ENCODE data around the gene STK10. TPM values are rescaled to one million over a fixed set of nuclear protein-coding genes. Genes with fewer than 3 reads are reported as not detected.

The STK10 gene
- total RNA-seq, 1 donor from 2014 or later = 60.2 TPM

GRCh38 chr5:172144291-172144815, 43.7 kb downstream of the STK10 start:
- Histone ChIP-seq H3K4me3 (ENCODE audit: insufficient read depth, low read depth, low read length) (no peak overlapping the region), H3K4me2 (ENCODE audit: low read length) (no peak overlapping the region), H3K27me3 (ENCODE audit: insufficient read depth, low read length) (no peaks in the 10 kb centered on the region), H3K27ac (ENCODE audit: low read depth, low read length) (no peak overlapping the region), H3K9me3 (ENCODE audit: insufficient read depth, low read depth, low read length) (no peaks in the 10 kb centered on the region), H3K79me2 (ENCODE audit: insufficient read depth, low read length) (peaks cover 74% of the 10 kb centered on the region), H2AFZ (ENCODE audit: low read depth, low read length) (no peak overlapping the region), H3K36me3 (ENCODE audit: insufficient read depth, low read length) (peaks cover 2% of the 10 kb centered on the region), H3K9ac (ENCODE audit: low read length) (no peak overlapping the region), H4K20me1 (ENCODE audit: insufficient read depth, low read length) (peaks cover 91% of the 10 kb centered on the region), H3K4me1 (ENCODE audit: insufficient read depth, low read length) (peaks cover 21% of the 10 kb centered on the region)
- FAIRE-seq (no peak), DNase-seq (ENCODE audit: low read depth) (no peak)
- Mint-ChIP-seq H3K4me3 (ENCODE audit: unreplicated experiment) (no peak overlapping the region), H3K36me3 (ENCODE audit: low read depth, unreplicated experiment) (peaks cover 25% of the 10 kb centered on the region), H3K27me3 (ENCODE audit: low read depth, unreplicated experiment) (no peaks in the 10 kb centered on the region), H3K9me3 (ENCODE audit: unreplicated experiment) (peaks cover 3% of the 10 kb centered on the region), H3K27ac (ENCODE audit: unreplicated experiment) (no peak overlapping the region), H3K4me1 (ENCODE audit: low read depth, unreplicated experiment) (peaks cover 50% of the 10 kb centered on the region)
- no peak for TF ChIP-seq CTCF (IDR thresholded peaks at IDR 0.05; ENCODE audit: insufficient read depth, low read depth, low read length)

- Histone ChIP-seq H3K27me3 (ENCODE audit: insufficient read depth, low read length) (no peaks in the 10 kb centered on the region), H4K20me1 (ENCODE audit: insufficient read depth, low read length) (peaks cover 87% of the 10 kb centered on the region), H3K9ac (ENCODE audit: low read length) (no peak overlapping the region), H3K9me3 (ENCODE audit: insufficient read depth, low read depth, low read length) (no peaks in the 10 kb centered on the region), H3K79me2 (ENCODE audit: insufficient read depth, low read length) (peaks cover 77% of the 10 kb centered on the region), H3K36me3 (ENCODE audit: insufficient read depth, low read length) (peaks cover 2% of the 10 kb centered on the region), H3K4me3 (ENCODE audit: insufficient read depth, low read depth, low read length) (no peak overlapping the region), H3K4me2 (ENCODE audit: low read length) (no peak overlapping the region), H3K27ac (ENCODE audit: low read depth, low read length) (no peak overlapping the region), H2AFZ (ENCODE audit: low read depth, low read length) (no peak overlapping the region), H3K4me1 (ENCODE audit: insufficient read depth, low read length) (peaks cover 19% of the 10 kb centered on the region)
- H3K4me1 Mint-ChIP-seq (ENCODE audit: low read depth, unreplicated experiment) = peaks cover 46% of the 10 kb centered on the region
- H3K36me3 Mint-ChIP-seq (ENCODE audit: low read depth, unreplicated experiment) = peaks cover 21% of the 10 kb centered on the region
- no peaks in the 10 kb centered on the region for H3K27me3 Mint-ChIP-seq (ENCODE audit: low read depth, unreplicated experiment)
- no peak overlapping the region for H3K27ac Mint-ChIP-seq (ENCODE audit: unreplicated experiment)
- no peak for TF ChIP-seq CTCF (IDR thresholded peaks at IDR 0.05; ENCODE audit: insufficient read depth, low read depth, low read length)
- TF ChIP-seq EZH2 (IDR thresholded peaks at IDR 0.05; ENCODE audit: insufficient read depth, low read length) = no peak
- FAIRE-seq (no peak), DNase-seq (ENCODE audit: low read depth) (no peak)
- H3K4me3 Mint-ChIP-seq (ENCODE audit: unreplicated experiment) = no peak overlapping the region
- H3K9me3 Mint-ChIP-seq (ENCODE audit: unreplicated experiment) = peaks cover 3% of the 10 kb centered on the region
These were observed 44.1 kb downstream of the STK10 start for GRCh38 chr5:172143875-172144274.

- no peak for TF ChIP-seq CTCF (IDR thresholded peaks at IDR 0.05; ENCODE audit: insufficient read depth, low read depth, low read length)
- no peak for TF ChIP-seq EZH2 (IDR thresholded peaks at IDR 0.05; ENCODE audit: insufficient read depth, low read length)
- no peaks in the 10 kb centered on the region for H3K9me3 ChIP-seq (ENCODE audit: insufficient read depth, low read depth, low read length)
- Mint-ChIP-seq H3K4me1 (ENCODE audit: low read depth, unreplicated experiment) (peaks cover 37% of the 10 kb centered on the region), H3K9me3 (ENCODE audit: unreplicated experiment) (peaks cover 3% of the 10 kb centered on the region), H3K27ac (ENCODE audit: unreplicated experiment) (no peak overlapping the region), H3K4me3 (ENCODE audit: unreplicated experiment) (no peak overlapping the region), H3K36me3 (ENCODE audit: low read depth, unreplicated experiment) (peaks cover 15% of the 10 kb centered on the region), H3K27me3 (ENCODE audit: low read depth, unreplicated experiment) (no peaks in the 10 kb centered on the region)
- H3K36me3 ChIP-seq (ENCODE audit: insufficient read depth, low read length) = peaks cover 2% of the 10 kb centered on the region
- no peaks in the 10 kb centered on the region for H3K27me3 ChIP-seq (ENCODE audit: insufficient read depth, low read length)
- peaks cover 68% of the 10 kb centered on the region for H3K79me2 ChIP-seq (ENCODE audit: insufficient read depth, low read length)
- peak overlapping the region; percentile 19 for H3K4me2 ChIP-seq (ENCODE audit: low read length)
- H3K9ac ChIP-seq (ENCODE audit: low read length) = no peak overlapping the region
- H3K4me3 ChIP-seq (ENCODE audit: insufficient read depth, low read depth, low read length) = no peak overlapping the region
- no peak overlapping the region for H3K27ac ChIP-seq (ENCODE audit: low read depth, low read length)
- DNase-seq (ENCODE audit: low read depth) (peak; percentile 45), FAIRE-seq (no peak)
- H4K20me1 ChIP-seq (ENCODE audit: insufficient read depth, low read length) = peaks cover 76% of the 10 kb centered on the region
- no peak overlapping the region for H2AFZ ChIP-seq (ENCODE audit: low read depth, low read length)
- peaks cover 19% of the 10 kb centered on the region for H3K4me1 ChIP-seq (ENCODE audit: insufficient read depth, low read length)
These were observed 45.3 kb downstream of the STK10 start for GRCh38 chr5:172142709-172143215.
